ENCODE results near the gene CES1. TPM values are rescaled to one million over a fixed set of nuclear protein-coding genes. Genes with fewer than 3 reads are reported as not detected.

The CES1 gene
- total RNA-seq, 1 donor from 2014 or later = 323 TPM

- intact Hi-C loops (cut with DNase I) = no loop called here
- H3K27me3 ChIP-seq (ENCODE audit: low read depth) = peaks cover 10% of the 10 kb centered on the region
- DNase-seq (no peak), ATAC-seq (no peak)
- H3K36me3 ChIP-seq = no peaks in the 10 kb centered on the region
- no peak overlapping the region for H3K4me3 ChIP-seq
- no peak overlapping the region for H3K27ac ChIP-seq
- H3K4me1 ChIP-seq = no peaks in the 10 kb centered on the region
- H3K9me3 ChIP-seq = no peaks in the 10 kb centered on the region
- TF ChIP-seq CTCF (IDR thresholded peaks at IDR 0.05) = no peak
These were observed 20.2 kb upstream of the CES1 start for GRCh38 chr16:55853114-55853513.

DNA sequence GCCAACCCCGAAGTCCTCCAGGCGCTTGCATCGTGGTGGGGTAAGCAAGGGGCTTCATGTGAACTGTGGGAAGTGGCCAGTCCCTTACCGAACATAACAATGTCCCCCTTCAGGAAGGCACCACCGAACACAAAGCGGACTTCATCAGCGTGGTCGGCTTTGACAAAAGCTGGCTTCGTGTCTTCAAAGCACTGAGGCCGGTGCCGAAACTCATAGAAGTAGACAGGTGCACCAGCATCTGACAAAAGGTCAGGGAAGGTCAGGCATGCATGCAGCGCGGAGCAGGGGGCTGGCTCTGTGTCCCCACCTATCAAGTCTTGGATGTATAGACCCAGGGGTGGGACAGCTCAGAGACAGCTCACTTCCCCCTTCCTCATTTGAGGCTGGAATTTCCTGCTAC lies 16.6 kb upstream of the CES1 start:
- DNase-seq = no peak
- Histone ChIP-seq H3K9me3 (no peaks in the 10 kb centered on the region), H3K4me3 (no peak overlapping the region), H3K4me1 (no peaks in the 10 kb centered on the region), H3K27ac (no peak overlapping the region), H3K27me3 (ENCODE audit: low read depth) (peaks cover 22% of the 10 kb centered on the region), H3K36me3 (no peaks in the 10 kb centered on the region)
- TF ChIP-seq CTCF (IDR thresholded peaks at IDR 0.05) = no peak
- intact Hi-C loops (cut with DNase I) = no loop called here
- peak in 1 of 2 donors; percentile 34 for ATAC-seq

- H3K4me1 ChIP-seq = no peaks in the 10 kb centered on the region
- peaks cover 22% of the 10 kb centered on the region for H3K27me3 ChIP-seq (ENCODE audit: low read depth)
- ATAC-seq (no peak), DNase-seq (no peak)
- no peaks in the 10 kb centered on the region for H3K9me3 ChIP-seq
- TF ChIP-seq CTCF (IDR thresholded peaks at IDR 0.05) = no peak
- H3K4me3 ChIP-seq = no peak overlapping the region
- intact Hi-C loops (cut with DNase I) = no loop called here
- H3K36me3 ChIP-seq = no peaks in the 10 kb centered on the region
- no peak overlapping the region for H3K27ac ChIP-seq
These were observed 13.9 kb upstream of the CES1 start for GRCh38 chr16:55846598-55847346.

DNA sequence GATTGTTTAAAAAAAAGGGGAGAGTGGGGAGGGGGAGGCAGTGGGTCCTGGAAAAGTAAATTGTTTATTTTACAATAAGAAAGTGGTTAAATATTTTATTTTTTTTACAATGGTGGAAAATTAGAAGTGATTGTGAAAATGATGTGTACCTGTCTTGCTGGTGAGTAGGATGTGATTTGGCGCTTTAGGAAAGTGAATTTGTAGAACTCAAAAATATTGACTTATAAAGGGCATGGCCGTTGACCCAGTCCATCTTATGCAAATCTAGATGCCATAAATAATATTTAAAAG lies 10.2 kb upstream of the CES1 start:
- no peak for DNase-seq
- Histone ChIP-seq H3K27me3 (ENCODE audit: low read depth) (peaks cover 12% of the 10 kb centered on the region), H3K4me1 (no peaks in the 10 kb centered on the region), H3K27ac (no peak overlapping the region), H3K4me3 (no peak overlapping the region), H3K36me3 (no peaks in the 10 kb centered on the region), H3K9me3 (no peaks in the 10 kb centered on the region)
- no peak for ATAC-seq
- TF ChIP-seq CTCF (IDR thresholded peaks at IDR 0.05) = no peak
- intact Hi-C loops (cut with DNase I) = loop anchor here (5.0 kb wide), 1 partner anchor 131 kb away; no protein-coding TSS in a partner anchor

DNA sequence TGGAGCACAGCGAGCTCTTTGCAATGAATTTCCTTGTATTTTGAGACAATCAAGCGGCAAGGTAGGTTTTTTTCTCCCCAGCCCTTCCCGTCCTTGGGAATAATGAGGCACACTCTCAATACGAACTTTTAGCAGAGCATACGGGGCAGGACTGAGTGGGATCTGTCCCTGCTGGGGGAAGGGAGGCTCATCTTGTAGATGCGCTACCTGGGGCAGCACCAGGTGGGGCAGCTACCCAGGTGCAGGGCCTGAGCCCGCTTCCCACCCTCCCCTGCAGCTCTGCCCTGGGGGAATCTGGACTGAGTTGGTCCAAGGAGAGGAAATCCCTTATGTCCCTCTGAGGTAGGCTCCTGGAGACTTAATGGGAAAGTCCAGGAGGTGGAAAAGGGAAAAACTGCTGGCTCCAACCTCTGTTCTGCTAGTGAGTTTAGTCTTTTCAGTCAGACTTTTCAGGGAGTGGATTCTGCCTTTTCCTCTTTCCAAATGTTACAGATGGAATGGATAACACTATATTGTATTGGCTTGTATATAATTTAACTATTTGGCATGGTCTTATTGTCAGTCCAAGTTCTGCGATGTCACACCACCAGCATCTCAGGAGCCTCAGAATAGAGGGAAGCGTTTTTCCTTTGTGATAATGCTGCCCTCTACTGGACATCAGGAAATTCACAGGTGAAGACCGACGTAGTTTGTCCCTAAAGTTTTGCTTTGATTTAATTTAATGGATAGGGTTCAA lies 9.6 kb upstream of the CES1 start:
- ATAC-seq = peak; percentile 74 to 79
- Histone ChIP-seq H3K27me3 (ENCODE audit: low read depth) (peaks cover 8% of the 10 kb centered on the region), H3K4me3 (no peak overlapping the region), H3K36me3 (no peaks in the 10 kb centered on the region), H3K9me3 (no peaks in the 10 kb centered on the region), H3K27ac (no peak overlapping the region), H3K4me1 (no peaks in the 10 kb centered on the region)
- DNase-seq = no peak
- intact Hi-C loops (cut with DNase I) = loop anchor here (5.0 kb wide), 1 partner anchor 130 kb away; no protein-coding TSS in a partner anchor
- peak; percentile 68 for TF ChIP-seq CTCF (IDR thresholded peaks at IDR 0.05)
